ENCODE results near the gene GRIP2. TPM values are rescaled to one million over a fixed set of nuclear protein-coding genes. Genes with fewer than 3 reads are reported as not detected.

GRIP2 gene
- total RNA-seq, 2 experiments from 2014 or later, result not detected

GRCh38 chr3:14485981-14486380, 54.2 kb downstream of the GRIP2 start:
- Mint-ChIP-seq H3K9me3 (no peaks in the 10 kb centered on the region), H3K36me3 (ENCODE audit: low read depth) (peaks cover 77% of the 10 kb centered on the region), H3K4me3 (no peak overlapping the region), H3K27me3 (no peaks in the 10 kb centered on the region), H3K4me1 (ENCODE audit: low read depth) (no peaks in the 10 kb centered on the region), H3K27ac (no peak overlapping the region)
- DNase-seq (no peak), ATAC-seq (ENCODE audit: poor library complexity) (no peak)
- intact Hi-C loops (cut with DNase I, micrococcal nuclease), result no loop called here
- Histone ChIP-seq H3K27ac (ENCODE audit: low read depth in 1 of 2, low read length in 2 of 2) (no peak overlapping the region), H3K36me3 (ENCODE audit: insufficient read depth, low read length) (peaks cover 72% of the 10 kb centered on the region), H3K4me3 (ENCODE audit: low read length) (no peak overlapping the region), H3K4me1 (ENCODE audit: insufficient read depth, low read length) (no peaks in the 10 kb centered on the region), H3K27me3 (ENCODE audit: control insufficient read depth in 1 of 2, insufficient read depth in 2 of 2, low read length in 2 of 2) (no peaks in the 10 kb centered on the region), H3K9me3 (ENCODE audit: control insufficient read depth in 1 of 2, insufficient read depth in 1 of 2, low read length in 2 of 2) (no peaks in the 10 kb centered on the region)
- POLR2A ChIA-PET, result no interaction called here
- no peak for TF ChIP-seq CTCF (IDR thresholded peaks at IDR 0.05)
- CTCF ChIA-PET, result no interaction called here

- H3K27me3 ChIP-seq (ENCODE audit: control insufficient read depth in 1 of 2, insufficient read depth in 2 of 2, low read length in 2 of 2), result no peaks in the 10 kb centered on the region
- ChIA-PET POLR2A (no interaction called here), CTCF (no interaction called here)
- Mint-ChIP-seq H3K36me3 (ENCODE audit: low read depth) (peaks cover 81% of the 10 kb centered on the region), H3K27me3 (no peaks in the 10 kb centered on the region), H3K9me3 (no peaks in the 10 kb centered on the region), H3K4me1 (ENCODE audit: low read depth) (no peaks in the 10 kb centered on the region), H3K27ac (no peak overlapping the region), H3K4me3 (no peak overlapping the region)
- TF ChIP-seq CTCF (IDR thresholded peaks at IDR 0.05), result no peak
- no peaks in the 10 kb centered on the region for H3K4me1 ChIP-seq (ENCODE audit: insufficient read depth, low read length)
- H3K36me3 ChIP-seq (ENCODE audit: insufficient read depth, low read length), result peaks cover 83% of the 10 kb centered on the region
- ATAC-seq (ENCODE audit: poor library complexity) (no peak), DNase-seq (no peak)
- H3K27ac ChIP-seq (ENCODE audit: low read depth in 1 of 2, low read length in 2 of 2), result no peak overlapping the region
- H3K9me3 ChIP-seq (ENCODE audit: control insufficient read depth in 1 of 2, insufficient read depth in 1 of 2, low read length in 2 of 2), result no peaks in the 10 kb centered on the region
- no peak overlapping the region for H3K4me3 ChIP-seq (ENCODE audit: low read length)
- intact Hi-C loops (cut with DNase I, micrococcal nuclease), result no loop called here
These were observed 55.4 kb downstream of the GRIP2 start for GRCh38 chr3:14484741-14485140.

- Mint-ChIP-seq H3K36me3 (ENCODE audit: low read depth) (peaks cover 91% of the 10 kb centered on the region), H3K4me1 (ENCODE audit: low read depth) (no peaks in the 10 kb centered on the region), H3K9me3 (no peaks in the 10 kb centered on the region), H3K27me3 (no peaks in the 10 kb centered on the region), H3K27ac (no peak overlapping the region), H3K4me3 (no peak overlapping the region)
- POLR2A ChIA-PET, result no interaction called here
- no peak for DNase-seq
- peaks cover 86% of the 10 kb centered on the region for H3K36me3 ChIP-seq (ENCODE audit: insufficient read depth, low read length)
- ATAC-seq (ENCODE audit: poor library complexity), result no peak
- H3K4me1 ChIP-seq (ENCODE audit: insufficient read depth, low read length), result no peaks in the 10 kb centered on the region
- H3K27me3 ChIP-seq (ENCODE audit: control insufficient read depth in 1 of 2, insufficient read depth in 2 of 2, low read length in 2 of 2), result no peaks in the 10 kb centered on the region
- CTCF ChIA-PET, result no interaction called here
- intact Hi-C loops (cut with DNase I, micrococcal nuclease), result no loop called here
- H3K9me3 ChIP-seq (ENCODE audit: control insufficient read depth in 1 of 2, insufficient read depth in 1 of 2, low read length in 2 of 2), result no peaks in the 10 kb centered on the region
- no peak overlapping the region for H3K4me3 ChIP-seq (ENCODE audit: low read length)
- no peak for TF ChIP-seq CTCF (IDR thresholded peaks at IDR 0.05)
- no peak overlapping the region for H3K27ac ChIP-seq (ENCODE audit: low read depth in 1 of 2, low read length in 2 of 2)
These were observed 56.9 kb downstream of the GRIP2 start for GRCh38 chr3:14483286-14483685.
